ENCODE data around the gene TMEM266. TPM values are rescaled to one million over a fixed set of nuclear protein-coding genes. Genes with fewer than 3 reads are reported as not detected.
"Not testable (repeated sequence)": the region's sequence is repeated elsewhere in the genome, so short reads cannot be mapped to it uniquely, and the experiment has no call there.

The TMEM266 gene
- total and polyA plus RNA-seq, 7 donors: 0.27 to 1.1 TPM; not detected in 5

DNA sequence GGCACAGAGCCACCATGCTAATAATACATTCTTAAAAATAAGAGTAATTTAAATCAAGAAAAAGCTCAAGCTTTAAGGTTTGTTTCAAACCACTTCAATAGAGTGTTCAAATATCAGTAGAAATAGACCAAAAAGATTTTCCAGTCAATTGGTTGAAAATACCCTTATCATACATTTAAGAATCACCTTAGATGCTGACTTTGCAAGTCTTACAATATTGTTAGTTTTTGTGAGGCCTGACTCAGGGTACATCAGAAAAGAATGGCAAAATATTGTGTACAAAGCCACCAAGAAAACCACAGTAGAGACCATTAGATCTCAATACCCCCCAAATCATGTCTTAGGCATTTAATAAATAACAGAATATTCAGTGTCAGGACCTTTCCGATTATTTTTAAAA is 27.7 kb upstream of the TMEM266 start:
- Histone ChIP-seq H3K36me3 (no peaks in the 10 kb centered on the region), H3K27me3 (no peaks in the 10 kb centered on the region), H3K4me3 (no peak overlapping the region), H3K4me1 (no peaks in the 10 kb centered on the region), H3K27ac (no peak overlapping the region), H3K9me3 (peaks cover 0 to 2% (median 0%) of the 10 kb centered on the region in 4 donors)
- no peak for TF ChIP-seq POLR2A (IDR thresholded peaks at IDR 0.05)
- TF ChIP-seq, protein P1, sequence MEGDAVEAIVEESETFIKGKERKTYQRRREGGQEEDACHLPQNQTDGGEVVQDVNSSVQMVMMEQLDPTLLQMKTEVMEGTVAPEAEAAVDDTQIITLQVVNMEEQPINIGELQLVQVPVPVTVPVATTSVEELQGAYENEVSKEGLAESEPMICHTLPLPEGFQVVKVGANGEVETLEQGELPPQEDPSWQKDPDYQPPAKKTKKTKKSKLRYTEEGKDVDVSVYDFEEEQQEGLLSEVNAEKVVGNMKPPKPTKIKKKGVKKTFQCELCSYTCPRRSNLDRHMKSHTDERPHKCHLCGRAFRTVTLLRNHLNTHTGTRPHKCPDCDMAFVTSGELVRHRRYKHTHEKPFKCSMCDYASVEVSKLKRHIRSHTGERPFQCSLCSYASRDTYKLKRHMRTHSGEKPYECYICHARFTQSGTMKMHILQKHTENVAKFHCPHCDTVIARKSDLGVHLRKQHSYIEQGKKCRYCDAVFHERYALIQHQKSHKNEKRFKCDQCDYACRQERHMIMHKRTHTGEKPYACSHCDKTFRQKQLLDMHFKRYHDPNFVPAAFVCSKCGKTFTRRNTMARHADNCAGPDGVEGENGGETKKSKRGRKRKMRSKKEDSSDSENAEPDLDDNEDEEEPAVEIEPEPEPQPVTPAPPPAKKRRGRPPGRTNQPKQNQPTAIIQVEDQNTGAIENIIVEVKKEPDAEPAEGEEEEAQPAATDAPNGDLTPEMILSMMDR (IDR thresholded peaks at IDR 0.05): no peak
- TF ChIP-seq POLR2AphosphoS5 (IDR thresholded peaks at IDR 0.05): no peak
- TF ChIP-seq EP300 (IDR thresholded peaks at IDR 0.05): no peak
- 85 to 90% methylated on average over 1 of the region's 1 CpG for WGBS, 2 donors
- no peak for DNase-seq
- intact Hi-C loops (cut with DNase I): no loop called here

DNA sequence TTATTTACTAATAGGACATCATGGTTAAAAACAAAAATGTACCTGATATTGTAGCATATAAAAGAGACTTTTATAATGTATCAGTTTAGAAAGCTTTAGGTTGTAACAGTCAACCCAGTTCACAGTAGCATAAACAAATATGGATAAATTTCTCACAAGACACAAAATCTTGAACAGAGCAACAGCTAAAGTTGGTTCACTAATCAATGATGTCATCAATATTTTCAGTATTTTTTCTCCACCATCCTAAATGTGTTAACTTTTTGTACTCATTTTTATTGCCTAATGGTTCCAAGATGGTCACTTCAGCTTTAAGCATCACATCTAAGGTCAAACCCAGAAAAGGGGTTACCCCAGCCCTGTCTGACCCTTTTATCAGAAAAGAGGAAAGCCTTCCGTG is 26.3 kb upstream of the TMEM266 start:
- WGBS, 2 donors: 94 to 96% methylated on average over 1 of the region's 1 CpG
- intact Hi-C loops (cut with DNase I): no loop called here
- no peaks in the 10 kb centered on the region for H3K36me3 ChIP-seq
- TF ChIP-seq POLR2AphosphoS5 (IDR thresholded peaks at IDR 0.05): no peak
- TF ChIP-seq, protein P1 (IDR thresholded peaks at IDR 0.05): no peak
- no peak for TF ChIP-seq EP300 (IDR thresholded peaks at IDR 0.05)
- no peak for TF ChIP-seq POLR2A (IDR thresholded peaks at IDR 0.05)
- no peaks in the 10 kb centered on the region for H3K27me3 ChIP-seq
- H3K4me3 ChIP-seq: no peak overlapping the region
- peaks cover 0 to 2% (median 0%) of the 10 kb centered on the region in 4 donors for H3K9me3 ChIP-seq
- H3K4me1 ChIP-seq: no peaks in the 10 kb centered on the region
- H3K27ac ChIP-seq: no peak overlapping the region
- no peak for DNase-seq

DNA sequence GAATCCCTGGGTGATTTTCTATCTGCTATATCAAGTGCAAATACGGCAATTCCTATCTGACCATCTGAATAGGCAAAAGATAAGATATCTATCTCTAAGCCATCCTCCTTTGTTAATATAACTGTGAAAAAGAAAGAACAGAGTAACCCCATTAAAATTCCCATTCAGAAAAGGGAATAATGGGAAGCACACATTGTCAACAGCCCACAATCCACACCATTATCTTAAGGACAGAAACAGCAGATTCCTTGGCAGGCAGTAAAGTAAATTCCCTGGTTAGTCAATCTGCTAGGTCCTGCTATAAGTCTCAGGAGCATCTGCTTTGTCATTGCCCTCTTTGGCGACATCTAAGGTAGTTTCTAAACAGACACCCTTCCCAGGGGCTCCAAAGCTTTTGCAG is 25.7 kb upstream of the TMEM266 start:
- WGBS, 2 donors: 87 to 94% methylated on average over 2 of the region's 2 CpGs
- DNase-seq: no peak
- peaks cover 0 to 3% (median 0%) of the 10 kb centered on the region in 4 donors for H3K9me3 ChIP-seq
- intact Hi-C loops (cut with DNase I): no loop called here
- H3K4me1 ChIP-seq: no peaks in the 10 kb centered on the region
- H3K36me3 ChIP-seq: no peaks in the 10 kb centered on the region
- H3K27ac ChIP-seq: no peak overlapping the region
- H3K4me3 ChIP-seq: no peak overlapping the region
- no peaks in the 10 kb centered on the region for H3K27me3 ChIP-seq
- TF ChIP-seq EP300 (IDR thresholded peaks at IDR 0.05): no peak
- no peak for TF ChIP-seq POLR2A (IDR thresholded peaks at IDR 0.05)

DNA sequence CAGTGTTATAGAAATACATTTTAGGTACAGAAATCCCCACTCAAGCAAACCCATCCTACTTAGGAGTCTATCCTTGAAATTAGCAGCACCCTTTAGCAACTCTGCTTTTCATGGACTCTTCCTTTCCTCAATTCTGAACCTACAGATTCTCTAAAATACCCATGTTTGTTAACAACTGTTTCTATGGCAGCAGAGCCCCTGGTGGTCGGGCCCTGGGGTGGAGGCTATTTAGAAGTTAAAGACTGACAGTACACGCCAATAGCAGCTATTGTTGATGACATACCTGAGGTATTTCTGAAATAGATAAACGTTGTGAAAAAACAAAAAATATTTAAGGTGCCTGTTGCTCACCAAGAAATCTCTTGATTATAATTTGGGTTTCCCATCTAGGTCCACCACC is 24.2 kb upstream of the TMEM266 start:
- no peak for DNase-seq
- no peaks in the 10 kb centered on the region for H3K27me3 ChIP-seq
- no peaks in the 10 kb centered on the region for H3K4me1 ChIP-seq
- intact Hi-C loops (cut with DNase I): no loop called here
- TF ChIP-seq POLR2AphosphoS5 (IDR thresholded peaks at IDR 0.05) (no peak), POLR2A (IDR thresholded peaks at IDR 0.05) (no peak), EP300 (IDR thresholded peaks at IDR 0.05) (no peak)
- TF ChIP-seq, protein P1 (IDR thresholded peaks at IDR 0.05): no peak
- 51 to 68% methylated on average over 3 of the region's 3 CpGs for WGBS, 2 donors
- no peaks in the 10 kb centered on the region for H3K36me3 ChIP-seq
- H3K9me3 ChIP-seq: peaks cover 0 to 11% (median 2%) of the 10 kb centered on the region in 4 donors
- H3K27ac ChIP-seq: no peak overlapping the region
- no peak overlapping the region for H3K4me3 ChIP-seq

DNA sequence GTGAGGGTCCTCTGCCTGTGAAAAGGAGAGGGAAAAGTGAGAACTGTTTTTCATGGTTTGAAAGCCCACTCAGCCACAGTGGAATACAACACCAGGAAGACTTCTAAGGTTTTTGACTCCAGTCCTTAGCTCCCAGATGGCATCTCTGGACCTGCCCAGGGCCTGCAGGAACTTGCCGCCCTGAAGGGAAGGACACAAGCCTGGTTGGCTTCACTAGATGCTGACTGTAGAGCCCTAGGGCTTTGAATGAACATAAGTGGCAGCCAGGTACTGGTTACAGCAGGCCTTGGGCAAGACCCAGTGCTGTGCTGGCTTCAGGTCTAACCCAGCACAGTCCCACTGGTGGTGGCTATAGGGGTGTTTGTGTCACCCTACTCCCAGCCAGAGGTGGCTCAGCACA is 21.3 kb upstream of the TMEM266 start:
- TF ChIP-seq, protein P1 (IDR thresholded peaks at IDR 0.05): no peak
- TF ChIP-seq EP300 (IDR thresholded peaks at IDR 0.05): no peak
- no peak for TF ChIP-seq POLR2AphosphoS5 (IDR thresholded peaks at IDR 0.05)
- TF ChIP-seq POLR2A (IDR thresholded peaks at IDR 0.05): no peak
- DNase-seq: no peak
- no peaks in the 10 kb centered on the region for H3K4me1 ChIP-seq
- H3K27ac ChIP-seq: no peak overlapping the region
- H3K9me3 ChIP-seq: peaks cover 0 to 11% (median 2%) of the 10 kb centered on the region in 4 donors
- no peaks in the 10 kb centered on the region for H3K27me3 ChIP-seq
- WGBS, 2 donors: 94 to 97% methylated on average over 1 of the region's 1 CpG
- no peaks in the 10 kb centered on the region for H3K36me3 ChIP-seq
- intact Hi-C loops (cut with DNase I): no loop called here
- no peak overlapping the region for H3K4me3 ChIP-seq

DNA sequence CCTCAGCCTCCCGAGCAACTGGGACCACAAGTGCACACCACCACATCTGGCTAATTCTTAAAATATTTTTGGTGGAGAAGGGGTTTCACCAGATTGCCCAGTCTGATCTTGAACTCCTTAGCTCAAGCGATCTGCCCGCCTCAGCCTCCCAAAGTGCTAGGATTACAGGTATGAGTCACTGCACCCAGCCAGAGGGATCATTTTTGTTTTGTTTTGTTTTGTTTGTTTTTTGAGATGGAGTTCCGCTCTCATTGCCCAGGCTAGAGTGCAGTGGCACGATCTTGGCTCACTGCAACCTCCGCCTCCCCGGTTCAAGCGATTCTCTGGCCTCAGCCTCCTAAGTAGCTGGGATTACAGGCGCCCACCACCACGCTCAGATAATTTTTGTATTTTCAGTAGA is 5.6 kb upstream of the TMEM266 start:
- H3K9me3 ChIP-seq; H3K27ac ChIP-seq; intact Hi-C loops (cut with DNase I); DNase-seq; H3K36me3 ChIP-seq; H3K4me3 ChIP-seq: not testable (repeated sequence)
- Histone ChIP-seq H3K4me1 (peaks cover 0 to 10% (median 6%) of the 10 kb centered on the region in 4 donors), H3K27me3 (peaks cover 0 to 14% (median 10%) of the 10 kb centered on the region in 3 donors)
- 89 to 92% methylated on average over 10 of the region's 10 CpGs for WGBS, 2 donors

Measured in sigmoid colon (tissue), 7 donors.